ENCODE data around the gene KDM4C. TPM values are rescaled to one million over a fixed set of nuclear protein-coding genes. Genes with fewer than 3 reads are reported as not detected.

Gene KDM4C
- total and polyA plus RNA-seq, 2 of the 13 experiments (the other 11 are each of a cell fraction or from before 2014, with no cell fraction given), result 19.4 to 23.6 TPM

DNA sequence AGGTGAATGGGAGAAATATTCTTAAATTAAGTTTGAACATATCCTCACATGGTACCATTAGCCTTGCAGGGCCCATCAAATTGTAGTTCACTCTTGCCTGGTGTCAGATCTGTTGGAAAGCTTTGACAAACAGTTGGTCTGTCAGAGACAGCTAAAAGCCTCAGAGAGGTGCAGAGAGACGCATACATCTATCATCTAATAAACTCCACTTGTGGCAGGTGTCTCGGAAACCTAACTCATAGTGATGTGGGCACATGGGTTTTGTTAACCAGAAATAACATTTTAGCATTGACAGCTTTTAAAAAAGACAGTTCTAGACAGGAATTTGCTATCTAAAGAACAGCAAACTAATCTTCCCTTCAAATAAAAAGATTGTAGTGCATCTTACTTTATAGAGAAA lies 315.9 kb downstream of the KDM4C start:
- ChIA-PET CTCF (ENCODE audit: low intra/inter-chr PET ratio, low total read pairs) (no interaction called here), POLR2A (no interaction called here)
- 92% methylated on average over 2 of the region's 2 CpGs for WGBS (ENCODE audit: low lambda C conversion rate)
- ATAC-seq, result no peak
- Histone ChIP-seq H2AFZ (ENCODE audit: low read length) (no peak overlapping the region), H3K27ac (ENCODE audit: extremely low read length, insufficient read depth, low read length) (no peak overlapping the region), H3K4me1 (ENCODE audit: insufficient read depth, low read length) (no peaks in the 10 kb centered on the region), H3K79me2 (ENCODE audit: insufficient read depth, low read length) (no peaks in the 10 kb centered on the region), H3K9ac (ENCODE audit: insufficient read depth, low read depth, low read length) (no peak overlapping the region), H3K9me3 (ENCODE audit: low read length) (no peaks in the 10 kb centered on the region), H4K20me1 (ENCODE audit: insufficient read depth, low read length) (no peaks in the 10 kb centered on the region), H3K36me3 (replicated peaks in 1 of 2; ENCODE audit: control insufficient read depth in 1 of 2, insufficient read depth in 2 of 2, low read length in 2 of 2) (peaks cover 0 to 7% of the 10 kb centered on the region in 2 experiments; a peak in 4 of 5 replicates), H3K4me2 (ENCODE audit: low read depth, low read length) (no peak overlapping the region), H3K4me3 (replicated peaks in 1 of 3; ENCODE audit: insufficient read depth in 1 of 3, low read depth in 2 of 3, low read length in 3 of 3) (no peak overlapping the region), H3K27me3 (ENCODE audit: control insufficient read depth in 1 of 2, insufficient read depth in 2 of 2, low read length in 2 of 2) (no peaks in the 10 kb centered on the region)
- intact Hi-C loops (cut with micrococcal nuclease; ENCODE audit: unreplicated experiment) (no loop called here), in situ Hi-C loops (cut with HindIII; ENCODE audit: extremely low pct_ligation_motif_present, low pct_unique_long_range_greater_than_20kb) (no loop called here)
- BruUV-seq (replicated peaks), result no TSS peak
- FAIRE-seq, result no peak
- no peak for DNase-seq (ENCODE audit: low spot score)
- TF ChIP-seq, protein P1, sequence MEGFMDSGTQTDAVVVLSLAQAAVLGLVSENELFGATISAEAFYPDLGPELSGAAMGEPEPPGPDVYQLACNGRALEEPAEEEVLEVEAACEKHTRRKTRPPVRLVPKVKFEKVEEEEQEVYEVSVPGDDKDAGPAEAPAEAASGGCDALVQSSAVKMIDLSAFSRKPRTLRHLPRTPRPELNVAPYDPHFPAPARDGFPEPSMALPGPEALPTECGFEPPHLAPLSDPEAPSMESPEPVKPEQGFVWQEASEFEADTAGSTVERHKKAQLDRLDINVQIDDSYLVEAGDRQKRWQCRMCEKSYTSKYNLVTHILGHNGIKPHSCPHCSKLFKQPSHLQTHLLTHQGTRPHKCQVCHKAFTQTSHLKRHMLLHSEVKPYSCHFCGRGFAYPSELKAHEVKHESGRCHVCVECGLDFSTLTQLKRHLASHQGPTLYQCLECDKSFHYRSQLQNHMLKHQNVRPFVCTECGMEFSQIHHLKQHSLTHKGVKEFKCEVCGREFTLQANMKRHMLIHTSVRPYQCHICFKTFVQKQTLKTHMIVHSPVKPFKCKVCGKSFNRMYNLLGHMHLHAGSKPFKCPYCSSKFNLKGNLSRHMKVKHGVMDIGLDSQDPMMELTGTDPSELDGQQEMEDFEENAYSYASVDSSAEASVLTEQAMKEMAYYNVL (CRISPR knock-in tag; IDR thresholded peaks at IDR 0.05; ENCODE audit: borderline replicate concordance), result no peak
- no peak for TF ChIP-seq ZBTB20 (CRISPR knock-in tag; IDR thresholded peaks at IDR 0.05; ENCODE audit: borderline replicate concordance, low read depth)
- no peak for TF ChIP-seq HOXA9 (CRISPR knock-in tag; IDR thresholded peaks at IDR 0.05; ENCODE audit: borderline replicate concordance)
- TF ChIP-seq, protein P2, sequence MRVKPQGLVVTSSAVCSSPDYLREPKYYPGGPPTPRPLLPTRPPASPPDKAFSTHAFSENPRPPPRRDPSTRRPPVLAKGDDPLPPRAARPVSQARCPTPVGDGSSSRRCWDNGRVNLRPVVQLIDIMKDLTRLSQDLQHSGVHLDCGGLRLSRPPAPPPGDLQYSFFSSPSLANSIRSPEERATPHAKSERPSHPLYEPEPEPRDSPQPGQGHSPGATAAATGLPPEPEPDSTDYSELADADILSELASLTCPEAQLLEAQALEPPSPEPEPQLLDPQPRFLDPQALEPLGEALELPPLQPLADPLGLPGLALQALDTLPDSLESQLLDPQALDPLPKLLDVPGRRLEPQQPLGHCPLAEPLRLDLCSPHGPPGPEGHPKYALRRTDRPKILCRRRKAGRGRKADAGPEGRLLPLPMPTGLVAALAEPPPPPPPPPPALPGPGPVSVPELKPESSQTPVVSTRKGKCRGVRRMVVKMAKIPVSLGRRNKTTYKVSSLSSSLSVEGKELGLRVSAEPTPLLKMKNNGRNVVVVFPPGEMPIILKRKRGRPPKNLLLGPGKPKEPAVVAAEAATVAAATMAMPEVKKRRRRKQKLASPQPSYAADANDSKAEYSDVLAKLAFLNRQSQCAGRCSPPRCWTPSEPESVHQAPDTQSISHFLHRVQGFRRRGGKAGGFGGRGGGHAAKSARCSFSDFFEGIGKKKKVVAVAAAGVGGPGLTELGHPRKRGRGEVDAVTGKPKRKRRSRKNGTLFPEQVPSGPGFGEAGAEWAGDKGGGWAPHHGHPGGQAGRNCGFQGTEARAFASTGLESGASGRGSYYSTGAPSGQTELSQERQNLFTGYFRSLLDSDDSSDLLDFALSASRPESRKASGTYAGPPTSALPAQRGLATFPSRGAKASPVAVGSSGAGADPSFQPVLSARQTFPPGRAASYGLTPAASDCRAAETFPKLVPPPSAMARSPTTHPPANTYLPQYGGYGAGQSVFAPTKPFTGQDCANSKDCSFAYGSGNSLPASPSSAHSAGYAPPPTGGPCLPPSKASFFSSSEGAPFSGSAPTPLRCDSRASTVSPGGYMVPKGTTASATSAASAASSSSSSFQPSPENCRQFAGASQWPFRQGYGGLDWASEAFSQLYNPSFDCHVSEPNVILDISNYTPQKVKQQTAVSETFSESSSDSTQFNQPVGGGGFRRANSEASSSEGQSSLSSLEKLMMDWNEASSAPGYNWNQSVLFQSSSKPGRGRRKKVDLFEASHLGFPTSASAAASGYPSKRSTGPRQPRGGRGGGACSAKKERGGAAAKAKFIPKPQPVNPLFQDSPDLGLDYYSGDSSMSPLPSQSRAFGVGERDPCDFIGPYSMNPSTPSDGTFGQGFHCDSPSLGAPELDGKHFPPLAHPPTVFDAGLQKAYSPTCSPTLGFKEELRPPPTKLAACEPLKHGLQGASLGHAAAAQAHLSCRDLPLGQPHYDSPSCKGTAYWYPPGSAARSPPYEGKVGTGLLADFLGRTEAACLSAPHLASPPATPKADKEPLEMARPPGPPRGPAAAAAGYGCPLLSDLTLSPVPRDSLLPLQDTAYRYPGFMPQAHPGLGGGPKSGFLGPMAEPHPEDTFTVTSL (CRISPR knock-in tag; IDR thresholded peaks at IDR 0.05; ENCODE audit: borderline replicate concordance), result no peak
- TF ChIP-seq, protein P3, sequence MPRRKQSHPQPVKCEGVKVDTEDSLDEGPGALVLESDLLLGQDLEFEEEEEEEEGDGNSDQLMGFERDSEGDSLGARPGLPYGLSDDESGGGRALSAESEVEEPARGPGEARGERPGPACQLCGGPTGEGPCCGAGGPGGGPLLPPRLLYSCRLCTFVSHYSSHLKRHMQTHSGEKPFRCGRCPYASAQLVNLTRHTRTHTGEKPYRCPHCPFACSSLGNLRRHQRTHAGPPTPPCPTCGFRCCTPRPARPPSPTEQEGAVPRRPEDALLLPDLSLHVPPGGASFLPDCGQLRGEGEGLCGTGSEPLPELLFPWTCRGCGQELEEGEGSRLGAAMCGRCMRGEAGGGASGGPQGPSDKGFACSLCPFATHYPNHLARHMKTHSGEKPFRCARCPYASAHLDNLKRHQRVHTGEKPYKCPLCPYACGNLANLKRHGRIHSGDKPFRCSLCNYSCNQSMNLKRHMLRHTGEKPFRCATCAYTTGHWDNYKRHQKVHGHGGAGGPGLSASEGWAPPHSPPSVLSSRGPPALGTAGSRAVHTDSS (CRISPR knock-in tag; conservative IDR thresholded peaks at IDR 0.05), result no peak
- no peak for TF ChIP-seq ZSCAN29 (CRISPR knock-in tag; conservative IDR thresholded peaks at IDR 0.05)
- TF ChIP-seq, protein P4, sequence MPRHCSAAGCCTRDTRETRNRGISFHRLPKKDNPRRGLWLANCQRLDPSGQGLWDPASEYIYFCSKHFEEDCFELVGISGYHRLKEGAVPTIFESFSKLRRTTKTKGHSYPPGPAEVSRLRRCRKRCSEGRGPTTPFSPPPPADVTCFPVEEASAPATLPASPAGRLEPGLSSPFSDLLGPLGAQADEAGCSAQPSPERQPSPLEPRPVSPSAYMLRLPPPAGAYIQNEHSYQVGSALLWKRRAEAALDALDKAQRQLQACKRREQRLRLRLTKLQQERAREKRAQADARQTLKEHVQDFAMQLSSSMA (CRISPR knock-in tag; IDR thresholded peaks at IDR 0.05), result no peak
- no peak for TF ChIP-seq ZNF431 (CRISPR knock-in tag; IDR thresholded peaks at IDR 0.05; ENCODE audit: borderline replicate concordance, low read depth)
- TF ChIP-seq, protein P5, sequence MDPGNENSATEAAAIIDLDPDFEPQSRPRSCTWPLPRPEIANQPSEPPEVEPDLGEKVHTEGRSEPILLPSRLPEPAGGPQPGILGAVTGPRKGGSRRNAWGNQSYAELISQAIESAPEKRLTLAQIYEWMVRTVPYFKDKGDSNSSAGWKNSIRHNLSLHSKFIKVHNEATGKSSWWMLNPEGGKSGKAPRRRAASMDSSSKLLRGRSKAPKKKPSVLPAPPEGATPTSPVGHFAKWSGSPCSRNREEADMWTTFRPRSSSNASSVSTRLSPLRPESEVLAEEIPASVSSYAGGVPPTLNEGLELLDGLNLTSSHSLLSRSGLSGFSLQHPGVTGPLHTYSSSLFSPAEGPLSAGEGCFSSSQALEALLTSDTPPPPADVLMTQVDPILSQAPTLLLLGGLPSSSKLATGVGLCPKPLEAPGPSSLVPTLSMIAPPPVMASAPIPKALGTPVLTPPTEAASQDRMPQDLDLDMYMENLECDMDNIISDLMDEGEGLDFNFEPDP (CRISPR knock-in tag; conservative IDR thresholded peaks at IDR 0.05), result no peak
- TF ChIP-seq NFKB2 (CRISPR knock-in tag; IDR thresholded peaks at IDR 0.05; ENCODE audit: borderline replicate concordance), result no peak
- no peak for TF ChIP-seq ATAD3A (CRISPR knock-in tag; IDR thresholded peaks at IDR 0.05)
- no peak for TF ChIP-seq TP53 (CRISPR knock-in tag; conservative IDR thresholded peaks at IDR 0.05)
- no peak for TF ChIP-seq ZNF747 (CRISPR knock-in tag; IDR thresholded peaks at IDR 0.05; ENCODE audit: borderline replicate concordance)
